ENCODE data around the gene LHX3.

DNA sequence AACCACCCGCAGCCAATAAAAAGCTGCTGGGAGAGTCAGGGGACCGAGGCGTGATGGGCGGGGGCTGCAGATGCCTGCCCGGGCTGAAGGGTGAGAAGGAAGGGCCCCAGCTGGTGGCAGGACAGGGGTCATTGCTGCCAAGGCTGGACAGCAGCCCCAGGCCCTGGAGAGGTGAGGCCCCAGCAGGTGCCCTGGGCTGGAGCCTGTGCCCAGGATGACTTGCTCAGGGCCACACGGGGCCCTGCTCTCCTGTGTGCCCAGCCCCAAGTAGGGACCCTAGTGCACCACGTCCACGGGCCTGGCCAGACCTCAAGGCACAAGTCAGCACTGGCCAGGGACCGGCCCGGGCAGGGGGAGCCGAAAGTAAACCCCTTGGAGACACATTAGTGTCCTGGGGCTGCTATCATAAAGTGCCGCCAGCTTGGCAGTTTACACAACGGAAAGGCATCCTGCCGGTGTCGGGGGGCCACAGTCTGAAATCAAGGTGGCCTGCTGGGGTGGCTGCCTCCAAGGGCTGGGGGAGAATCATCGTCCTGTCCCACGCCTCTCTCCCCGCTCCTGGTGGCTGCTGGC, 22.0 kb downstream of the LHX3 start:
- TF ChIP-seq, protein P1, sequence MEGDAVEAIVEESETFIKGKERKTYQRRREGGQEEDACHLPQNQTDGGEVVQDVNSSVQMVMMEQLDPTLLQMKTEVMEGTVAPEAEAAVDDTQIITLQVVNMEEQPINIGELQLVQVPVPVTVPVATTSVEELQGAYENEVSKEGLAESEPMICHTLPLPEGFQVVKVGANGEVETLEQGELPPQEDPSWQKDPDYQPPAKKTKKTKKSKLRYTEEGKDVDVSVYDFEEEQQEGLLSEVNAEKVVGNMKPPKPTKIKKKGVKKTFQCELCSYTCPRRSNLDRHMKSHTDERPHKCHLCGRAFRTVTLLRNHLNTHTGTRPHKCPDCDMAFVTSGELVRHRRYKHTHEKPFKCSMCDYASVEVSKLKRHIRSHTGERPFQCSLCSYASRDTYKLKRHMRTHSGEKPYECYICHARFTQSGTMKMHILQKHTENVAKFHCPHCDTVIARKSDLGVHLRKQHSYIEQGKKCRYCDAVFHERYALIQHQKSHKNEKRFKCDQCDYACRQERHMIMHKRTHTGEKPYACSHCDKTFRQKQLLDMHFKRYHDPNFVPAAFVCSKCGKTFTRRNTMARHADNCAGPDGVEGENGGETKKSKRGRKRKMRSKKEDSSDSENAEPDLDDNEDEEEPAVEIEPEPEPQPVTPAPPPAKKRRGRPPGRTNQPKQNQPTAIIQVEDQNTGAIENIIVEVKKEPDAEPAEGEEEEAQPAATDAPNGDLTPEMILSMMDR (conservative IDR thresholded peaks at IDR 0.05 in 1 of 2, IDR thresholded peaks at IDR 0.05 in 1 of 2; ENCODE audit: low read depth in 1 of 2, low read length in 2 of 2), result no peak
- no peak for TF ChIP-seq EZH2 (IDR thresholded peaks at IDR 0.05; ENCODE audit: low read length, missing control alignments)
